Fibroblast of skin of left quadriceps (primary cell): ENCODE measurements around the gene MYBBP1A.
"Not testable (repeated sequence)": the region's sequence is repeated elsewhere in the genome, so short reads cannot be mapped to it uniquely, and the experiment has no call there.

ENCODE experiments used
- DNase-seq, 2 experiments: peaks; one replicate each; pipeline ENCODE4 v3.0.0-alpha.2; 2013; ENCODE audit warnings: low read depth in 2 of 2

The MYBBP1A gene

GRCh38 chr17:4554997-4555799, at the start of gene MYBBP1A:
TSS of gene MYBBP1A (minus strand) at chr17:4555384. CDS start at chr17:4555324, 60 bp downstream.
- DNase-seq: peak; percentile 87 to 88

GRCh38 chr17:4604736-4605135, 49.6 kb upstream of the MYBBP1A start:
- DNase-seq: not testable (repeated sequence)

- DNase-seq: peak; percentile 51 to 54
Measured at GRCh38 chr17:4604111-4604644, 49.0 kb upstream of the MYBBP1A start.

- no peak for DNase-seq
Measured at GRCh38 chr17:4602041-4602440, 46.9 kb upstream of the MYBBP1A start.

GRCh38 chr17:4601326-4601725, 46.1 kb upstream of the MYBBP1A start:
- DNase-seq: no peak

- no peak for DNase-seq
Measured at GRCh38 chr17:4600563-4600962, 45.4 kb upstream of the MYBBP1A start.

GRCh38 chr17:4599505-4600281, 44.5 kb upstream of the MYBBP1A start:
- DNase-seq: peak; percentile 52 to 61

GRCh38 chr17:4598776-4599504, 43.8 kb upstream of the MYBBP1A start:
- peak; percentile 7 to 8 for DNase-seq

- no peak for DNase-seq
Measured at GRCh38 chr17:4597975-4598374, 42.8 kb upstream of the MYBBP1A start.

- no peak for DNase-seq
Measured at GRCh38 chr17:4596636-4597380, 41.6 kb upstream of the MYBBP1A start.

GRCh38 chr17:4595685-4596342, 40.6 kb upstream of the MYBBP1A start:
- DNase-seq: not testable (repeated sequence)

GRCh38 chr17:4594931-4595684, 39.9 kb upstream of the MYBBP1A start:
- no peak for DNase-seq

- DNase-seq: no peak
Measured at GRCh38 chr17:4594406-4594805, 39.2 kb upstream of the MYBBP1A start.

GRCh38 chr17:4593021-4593421, 37.8 kb upstream of the MYBBP1A start:
- no peak for DNase-seq

GRCh38 chr17:4592240-4593005, 37.2 kb upstream of the MYBBP1A start:
- no peak for DNase-seq

- DNase-seq: no peak
Measured at GRCh38 chr17:4591529-4591928, 36.3 kb upstream of the MYBBP1A start.

- DNase-seq: no peak
Measured at GRCh38 chr17:4590981-4591453, 35.8 kb upstream of the MYBBP1A start.

GRCh38 chr17:4590042-4590441, 34.9 kb upstream of the MYBBP1A start:
- not testable (repeated sequence) for DNase-seq
